Measurements from ENCODE around the gene SERPINB10. TPM values are rescaled to one million over a fixed set of nuclear protein-coding genes. Genes with fewer than 3 reads are reported as not detected.

SERPINB10 gene
- total RNA-seq, 1 donor from 2014 or later: not detected

DNA sequence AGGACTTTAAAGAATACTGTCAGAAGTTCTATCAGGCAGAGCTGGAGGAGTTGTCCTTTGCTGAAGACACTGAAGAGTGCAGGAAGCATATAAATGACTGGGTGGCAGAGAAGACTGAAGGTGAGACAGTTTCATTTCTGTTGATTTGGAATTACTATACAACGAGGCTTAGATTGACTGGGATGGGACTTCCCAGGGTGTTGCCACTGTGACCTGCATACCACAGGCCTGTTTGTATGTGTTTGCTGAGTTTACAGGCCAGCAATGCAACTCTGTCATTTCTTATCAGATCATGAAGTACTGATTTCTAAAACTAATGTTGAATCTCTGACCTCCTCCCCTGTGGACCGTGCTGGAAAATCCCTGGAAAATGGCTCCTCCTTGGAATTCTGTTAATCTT, 74.0 kb downstream of the SERPINB10 start:
- Histone ChIP-seq H3K36me3 (peaks cover 55% of the 10 kb centered on the region), H3K27ac (no peak overlapping the region), H3K9me3 (no peaks in the 10 kb centered on the region), H3K27me3 (no peaks in the 10 kb centered on the region), H3K4me3 (no peak overlapping the region), H3K4me1 (no peaks in the 10 kb centered on the region)
- intact Hi-C loops (cut with DNase I): no loop called here
- TF ChIP-seq, protein P1, sequence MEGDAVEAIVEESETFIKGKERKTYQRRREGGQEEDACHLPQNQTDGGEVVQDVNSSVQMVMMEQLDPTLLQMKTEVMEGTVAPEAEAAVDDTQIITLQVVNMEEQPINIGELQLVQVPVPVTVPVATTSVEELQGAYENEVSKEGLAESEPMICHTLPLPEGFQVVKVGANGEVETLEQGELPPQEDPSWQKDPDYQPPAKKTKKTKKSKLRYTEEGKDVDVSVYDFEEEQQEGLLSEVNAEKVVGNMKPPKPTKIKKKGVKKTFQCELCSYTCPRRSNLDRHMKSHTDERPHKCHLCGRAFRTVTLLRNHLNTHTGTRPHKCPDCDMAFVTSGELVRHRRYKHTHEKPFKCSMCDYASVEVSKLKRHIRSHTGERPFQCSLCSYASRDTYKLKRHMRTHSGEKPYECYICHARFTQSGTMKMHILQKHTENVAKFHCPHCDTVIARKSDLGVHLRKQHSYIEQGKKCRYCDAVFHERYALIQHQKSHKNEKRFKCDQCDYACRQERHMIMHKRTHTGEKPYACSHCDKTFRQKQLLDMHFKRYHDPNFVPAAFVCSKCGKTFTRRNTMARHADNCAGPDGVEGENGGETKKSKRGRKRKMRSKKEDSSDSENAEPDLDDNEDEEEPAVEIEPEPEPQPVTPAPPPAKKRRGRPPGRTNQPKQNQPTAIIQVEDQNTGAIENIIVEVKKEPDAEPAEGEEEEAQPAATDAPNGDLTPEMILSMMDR (IDR thresholded peaks at IDR 0.05): no peak
- no peak for DNase-seq
- no peak for ATAC-seq

GRCh38 chr18:63982361-63982760, 74.6 kb downstream of the SERPINB10 start:
- Histone ChIP-seq H3K4me3 (no peak overlapping the region), H3K27ac (no peak overlapping the region), H3K9me3 (no peaks in the 10 kb centered on the region), H3K4me1 (no peaks in the 10 kb centered on the region), H3K27me3 (no peaks in the 10 kb centered on the region), H3K36me3 (peaks cover 61% of the 10 kb centered on the region)
- DNase-seq: no peak
- intact Hi-C loops (cut with DNase I): no loop called here
- TF ChIP-seq, protein P1 (IDR thresholded peaks at IDR 0.05): no peak
- no peak for ATAC-seq

Other genes starting within 250 kb of the SERPINB10 start
- gene SERPINB3, start 246.1 kb upstream of the SERPINB10 start, total RNA-seq: not detected
- gene SERPINB11, start 205.0 kb upstream of the SERPINB10 start, total RNA-seq: not detected
- gene SERPINB7, start 132.5 kb upstream of the SERPINB10 start, total RNA-seq: 0.29 TPM
- 0.38 TPM for gene SERPINB2, start 20.3 kb upstream of the SERPINB10 start, total RNA-seq
- 2.1 TPM for gene HMSD, start 41.3 kb downstream of the SERPINB10 start, total RNA-seq
- 24.6 TPM for gene SERPINB8, start 62.1 kb downstream of the SERPINB10 start, total RNA-seq
- gene LINC00305, start 241.1 kb downstream of the SERPINB10 start, total RNA-seq: not detected

All from upper lobe of right lung (tissue), 1 donor.